A673 (cell line): ENCODE results near the gene CHIC2. TPM values are rescaled to one million over a fixed set of nuclear protein-coding genes. Genes with fewer than 3 reads are reported as not detected.

ENCODE experiments used
- BruUV-seq: library from RNA; stranded (reverse); fragments of 400-500 nt; replicated peaks from 2 replicates; lab custom pipeline; 2021; lab: Mats Ljungman, UMichigan
- CTCF ChIA-PET: fragments of 300-600 bp; sonication (Branson Sonifier 250); formaldehyde crosslinking; loops from one replicate; lab custom pipeline; 2022; ENCODE audit warnings: antibody characterized with exemption; lab: Charles Lee
- POLR2A ChIA-PET: fragments of 300-600 bp; sonication (Branson Sonifier 250); formaldehyde crosslinking; loops from one replicate; lab custom pipeline; 2022; ENCODE audit warnings: antibody characterized with exemption; ENCODE audit not compliant: low non-redundant PET; lab: Charles Lee
- DNase-seq: peaks from one replicate; pipeline ENCODE4 v3.0.0-alpha.2; 2015; ENCODE audit warnings: low spot score
- H3K27ac ChIP-seq: fragments of 200-600 bp; sonication (generic); 2 replicates; pipeline ENCODE4 v1.5.1; 2016; ENCODE audit warnings: mixed run types, low read depth, mild to moderate bottlenecking, mixed read lengths, antibody characterized with exemption, low read length; ENCODE audit not compliant: poor library complexity, severe bottlenecking
- H3K27me3 ChIP-seq: fragments of 200-600 bp; sonication (generic); replicated peaks from 2 replicates; pipeline ENCODE4 v1.6.1; 2017; ENCODE audit warnings: mixed run types, low read depth, mild to moderate bottlenecking, mixed read lengths, antibody characterized with exemption, low read length; ENCODE audit not compliant: insufficient read depth, poor library complexity
- H3K36me3 ChIP-seq: fragments of 200-600 bp; sonication (generic); 2 replicates; pipeline ENCODE4 v1.6.1; 2016; ENCODE audit warnings: mixed run types, mild to moderate bottlenecking, mixed read lengths, antibody characterized with exemption, low read length; ENCODE audit not compliant: insufficient read depth, poor library complexity, severe bottlenecking
- H3K4me1 ChIP-seq: fragments of 200-600 bp; sonication (generic); 2 replicates; pipeline ENCODE4 v1.6.1; 2017; ENCODE audit warnings: mixed run types, mild to moderate bottlenecking, mixed read lengths, antibody characterized with exemption, low read length; ENCODE audit not compliant: insufficient read depth, poor library complexity, severe bottlenecking
- H3K4me3 ChIP-seq: fragments of 200-600 bp; sonication (generic); 2 replicates; pipeline ENCODE4 v1.5.1; 2016; ENCODE audit warnings: low read depth, mixed run types, mild to moderate bottlenecking, mixed read lengths, low read length; ENCODE audit not compliant: poor library complexity, severe bottlenecking
- H3K9me3 ChIP-seq: fragments of 200-600 bp; sonication (generic); 2 replicates; pipeline ENCODE4 v1.6.1; 2016; ENCODE audit warnings: mixed run types, low read depth, mild to moderate bottlenecking, mixed read lengths, antibody characterized with exemption, low read length; ENCODE audit not compliant: poor library complexity, severe bottlenecking
- CTCF ChIP-seq: fragments of 300-800, 200-600 bp; sonication (generic); conservative IDR thresholded peaks from 2 replicates; pipeline ENCODE4 v1.5.1; 2017; ENCODE audit warnings: low read depth, mild to moderate bottlenecking, antibody characterized with exemption, low read length, moderate library complexity, mixed read lengths
- EZH2 ChIP-seq: fragments of 200-600 bp; sonication (generic); IDR thresholded peaks from 2 replicates; pipeline ENCODE4 v1.6.1; 2017; ENCODE audit warnings: borderline replicate concordance, low read depth, mild to moderate bottlenecking, mixed read lengths, antibody characterized with exemption, low read length; ENCODE audit not compliant: poor library complexity, severe bottlenecking
- intact Hi-C: fragments of 100-400 bp; cut with micrococcal nuclease; formaldehyde crosslinking; loops from one replicate; pipeline ENCODE4 v1.10.0; 2022; ENCODE audit not compliant: unreplicated experiment
- total RNA-seq: library from RNA; stranded (reverse); gene quantifications from 2 replicates; pipeline ENCODE4 v1.2.3, GENCODE V29; 2021

The CHIC2 gene
- total RNA-seq, 1 experiment from 2014 or later, result 8.1 TPM

- TF ChIP-seq EZH2 (no peak), CTCF (no peak)
- intact Hi-C loops, result no loop called here
- no TSS peak for BruUV-seq
- POLR2A ChIA-PET, result no interaction called here
- no peak for DNase-seq
- no peaks in the 10 kb centered on the region for H3K4me1 ChIP-seq
- no peak overlapping the region for H3K27ac ChIP-seq
- no peaks in the 10 kb centered on the region for H3K36me3 ChIP-seq
- CTCF ChIA-PET, result no interaction called here
- no peak overlapping the region for H3K4me3 ChIP-seq
- no peaks in the 10 kb centered on the region for H3K9me3 ChIP-seq
- peaks cover 21% of the 10 kb centered on the region for H3K27me3 ChIP-seq
These were observed 45.0 kb upstream of the CHIC2 start for GRCh38 chr4:54109241-54110018.

- Histone ChIP-seq H3K4me1 (no peaks in the 10 kb centered on the region), H3K27me3 (peaks cover 28% of the 10 kb centered on the region), H3K27ac (no peak overlapping the region), H3K9me3 (no peaks in the 10 kb centered on the region), H3K36me3 (no peaks in the 10 kb centered on the region), H3K4me3 (no peak overlapping the region)
- POLR2A ChIA-PET, result no interaction called here
- no TSS peak for BruUV-seq
- intact Hi-C loops, result no loop called here
- CTCF ChIA-PET, result no interaction called here
- no peak for TF ChIP-seq EZH2
- no peak for TF ChIP-seq CTCF
- DNase-seq, result no peak
These were observed 43.7 kb upstream of the CHIC2 start for GRCh38 chr4:54107951-54108748.

- Histone ChIP-seq H3K27ac (no peak overlapping the region), H3K9me3 (no peaks in the 10 kb centered on the region), H3K4me3 (no peak overlapping the region), H3K36me3 (no peaks in the 10 kb centered on the region), H3K4me1 (no peaks in the 10 kb centered on the region), H3K27me3 (peaks cover 58% of the 10 kb centered on the region)
- intact Hi-C loops, result no loop called here
- TF ChIP-seq CTCF (no peak), EZH2 (no peak)
- CTCF ChIA-PET, result no interaction called here
- BruUV-seq, result no TSS peak
- DNase-seq, result no peak
- POLR2A ChIA-PET, result no interaction called here
These were observed 40.5 kb upstream of the CHIC2 start for GRCh38 chr4:54104907-54105306.
